Activated CD8-positive, alpha-beta memory T cell treated with anti-CD3 and anti-CD28 coated beads, Interleukin-2, amount 50 U/mL, for 24 hours (primary cell): Measurements from ENCODE around the gene ALX4.

ENCODE experiments used
- DNase-seq: peaks from one replicate; pipeline ENCODE4 v3.0.0-alpha.2; 2020; ENCODE audit errors: extremely low read depth

The ALX4 gene

DNA sequence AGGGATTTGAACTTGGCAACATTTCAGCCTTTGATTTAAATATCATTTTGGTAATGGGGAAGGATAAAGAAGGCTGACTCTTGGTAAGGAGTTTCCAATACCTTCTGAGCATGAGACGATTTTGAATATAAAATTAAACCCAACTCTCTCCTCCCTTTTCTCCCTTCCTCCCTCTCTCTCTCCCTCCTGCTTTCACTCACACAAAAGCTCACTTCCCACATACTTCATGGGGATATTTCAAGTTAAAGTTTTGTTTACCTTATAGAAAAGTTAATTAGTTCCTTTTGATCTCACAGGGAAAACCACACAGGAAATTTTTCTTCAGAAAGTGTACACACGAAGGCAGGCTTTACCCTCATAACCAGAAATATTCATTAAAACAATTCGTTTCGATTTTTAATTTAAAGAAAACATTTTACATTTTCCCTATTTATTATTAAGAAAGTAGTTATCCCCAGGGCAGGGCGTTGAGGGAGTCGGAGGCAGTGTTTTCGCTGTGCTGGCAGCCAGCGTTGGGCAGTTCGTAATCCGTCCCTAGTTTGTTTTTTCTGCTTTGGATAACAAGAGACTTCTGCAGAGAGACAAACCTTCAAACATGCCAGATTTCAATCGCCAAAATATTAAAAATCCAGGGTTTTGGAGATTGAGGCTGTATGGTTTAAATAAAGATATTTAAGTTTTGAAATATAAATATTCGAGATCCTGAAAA, 25.3 kb upstream of the ALX4 start:
- no peak for DNase-seq

DNA sequence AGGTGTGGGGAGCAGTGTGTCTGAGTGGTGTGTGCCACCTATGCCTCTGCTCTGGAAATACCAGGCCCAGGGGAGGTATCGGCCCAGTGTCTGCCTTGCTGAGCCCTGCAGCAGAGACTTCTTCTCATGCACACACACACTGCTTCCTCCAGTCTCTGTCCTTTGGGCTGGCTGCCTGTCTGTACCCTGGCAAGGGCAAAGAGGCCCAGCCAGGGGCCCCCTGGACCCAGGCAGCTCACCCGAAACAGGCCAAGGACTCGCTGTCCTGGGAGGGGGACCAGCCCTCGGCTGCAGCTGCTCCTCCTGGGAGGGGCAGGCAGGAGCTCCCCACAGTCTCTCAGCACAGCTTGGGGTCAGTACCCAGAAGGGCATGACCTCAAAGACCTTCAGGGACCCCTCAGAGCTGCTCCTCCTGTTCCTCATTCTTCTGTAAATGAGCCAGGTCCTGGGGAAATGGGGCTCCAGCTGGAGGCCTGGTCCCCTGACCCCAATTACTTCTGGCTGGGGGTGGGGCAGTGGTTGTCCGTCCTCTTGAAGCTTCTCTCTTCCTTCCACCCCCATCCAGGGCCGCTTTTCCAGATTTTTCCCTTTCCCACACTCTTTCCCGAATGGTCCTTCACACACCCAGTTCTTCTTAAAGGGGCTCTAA, 24.5 kb upstream of the ALX4 start:
- DNase-seq: no peak

DNA sequence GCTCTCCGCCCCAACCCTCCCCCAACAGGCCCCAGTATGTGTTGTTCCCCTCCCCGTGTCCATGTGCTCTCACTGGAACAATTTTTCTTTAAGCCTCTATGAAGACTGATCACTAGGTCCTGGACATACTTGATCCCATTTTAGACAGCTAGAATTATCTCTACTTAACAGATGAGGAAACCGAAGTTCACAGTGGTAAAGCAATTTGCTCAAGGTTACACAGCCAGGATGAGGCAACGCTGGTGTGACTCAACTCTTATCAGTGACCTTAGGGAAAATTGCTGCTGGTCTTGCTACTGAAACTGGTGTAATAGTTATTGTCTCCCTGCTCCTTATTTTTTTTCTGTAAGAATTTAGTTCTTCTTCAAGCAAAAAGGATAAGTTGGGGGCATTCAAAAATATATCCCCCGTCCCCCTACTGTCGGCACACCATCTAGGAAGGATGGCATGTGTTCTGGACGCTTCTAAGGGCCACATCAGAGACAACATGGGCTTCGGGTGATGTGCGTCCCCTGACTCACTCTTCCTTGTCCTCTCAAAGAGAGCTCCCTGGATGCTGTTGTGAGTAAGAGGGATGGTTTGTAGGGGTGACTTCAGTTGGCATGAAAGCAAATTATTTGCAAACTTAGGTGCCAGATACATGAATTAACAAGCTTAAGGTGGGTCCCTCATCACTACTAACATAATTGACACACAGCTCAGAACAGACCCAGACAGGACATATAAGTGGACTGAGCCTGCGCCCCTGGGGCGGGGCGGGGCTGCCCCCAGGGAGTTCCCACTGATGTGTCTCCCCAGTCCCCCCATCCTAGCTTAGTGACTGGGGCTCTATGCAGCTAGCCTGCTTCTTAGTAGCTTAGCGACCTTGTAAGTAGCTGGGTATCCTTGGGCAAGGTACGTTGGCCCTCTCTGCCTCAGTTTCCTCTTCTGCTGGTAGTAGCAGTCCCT, 23.6 kb upstream of the ALX4 start:
- DNase-seq: no peak

DNA sequence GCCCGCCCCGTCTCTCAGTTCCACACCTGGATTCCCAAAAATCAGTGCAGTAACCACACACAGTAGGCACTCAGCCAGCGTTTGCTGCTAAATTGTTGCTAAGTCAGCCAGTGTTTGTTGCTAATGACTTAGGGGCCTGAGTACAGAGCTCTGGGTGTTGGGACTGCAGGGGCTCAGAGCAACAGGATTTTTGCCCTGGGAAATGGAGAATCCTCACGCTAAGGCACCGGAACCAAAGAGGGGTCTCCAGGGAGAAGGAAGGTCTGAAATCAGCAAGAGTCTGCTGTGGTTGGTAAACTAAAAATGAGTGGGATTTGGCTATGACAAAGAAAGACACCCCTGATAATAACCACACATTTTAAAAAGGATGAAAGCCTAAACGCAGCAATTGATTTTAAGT, 22.7 kb upstream of the ALX4 start:
- no peak for DNase-seq

DNA sequence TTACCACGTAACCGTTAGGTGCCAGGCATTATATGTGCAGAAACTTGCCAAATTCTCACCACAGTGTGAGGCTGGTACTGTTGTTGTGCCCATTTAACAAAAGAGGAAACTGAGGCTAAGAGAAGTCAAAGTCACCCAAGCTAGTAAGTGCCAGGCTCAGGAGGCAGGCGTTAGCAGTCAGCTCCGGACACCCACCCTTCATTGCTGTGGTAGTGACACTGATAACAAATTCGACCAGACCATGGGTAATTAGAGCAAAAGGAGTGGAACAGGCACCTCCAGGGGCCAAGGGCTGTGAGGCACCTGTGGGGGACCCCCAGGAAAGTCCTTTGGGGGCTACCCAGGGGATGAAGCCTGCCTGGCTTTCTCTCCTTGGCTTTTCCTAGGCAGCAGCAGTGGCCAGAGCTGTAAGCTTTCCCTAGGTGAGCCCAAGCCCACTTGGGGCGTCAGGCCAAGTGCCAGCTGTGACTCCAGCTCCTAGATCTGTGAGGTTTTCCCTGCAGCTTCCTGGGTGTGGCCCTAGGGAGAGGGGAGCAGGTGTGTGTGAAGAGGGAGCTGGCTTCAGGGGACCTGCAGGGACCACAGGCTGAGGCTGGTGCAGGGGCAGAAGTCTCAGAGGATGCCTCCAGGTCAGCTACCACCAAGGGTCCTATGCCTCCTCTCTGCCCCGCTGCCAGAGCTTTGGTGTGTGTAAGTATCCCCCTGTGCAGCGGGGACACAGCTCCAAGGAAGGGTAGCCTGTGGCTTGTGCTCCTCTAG, 19.7 kb upstream of the ALX4 start:
- DNase-seq: no peak

DNA sequence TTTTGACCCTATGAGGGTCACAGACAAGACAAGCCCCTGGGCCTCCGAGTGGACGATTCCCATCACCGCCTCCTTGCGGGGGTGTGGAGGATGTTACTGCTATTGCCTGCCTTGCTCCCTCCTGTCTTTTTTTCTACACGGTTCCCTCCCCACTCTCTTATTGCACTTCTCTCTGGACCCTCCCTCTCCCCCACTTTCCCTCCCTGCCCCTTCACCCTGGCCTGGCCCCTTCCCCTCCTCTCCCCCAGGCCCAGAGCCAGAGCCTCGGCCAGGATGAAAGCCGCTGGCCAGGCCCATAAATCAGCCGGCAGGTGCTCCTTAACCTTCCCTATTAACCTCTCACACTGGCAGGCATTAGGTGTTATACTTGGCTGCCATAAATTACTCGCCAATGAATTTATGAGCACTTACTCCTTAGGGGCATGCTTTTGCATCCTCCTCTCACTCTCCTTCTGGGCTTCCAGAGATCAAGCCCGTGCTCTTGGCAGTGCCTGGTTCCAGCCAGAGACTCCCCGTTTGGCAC, 18.3 kb upstream of the ALX4 start:
- no peak for DNase-seq

DNA sequence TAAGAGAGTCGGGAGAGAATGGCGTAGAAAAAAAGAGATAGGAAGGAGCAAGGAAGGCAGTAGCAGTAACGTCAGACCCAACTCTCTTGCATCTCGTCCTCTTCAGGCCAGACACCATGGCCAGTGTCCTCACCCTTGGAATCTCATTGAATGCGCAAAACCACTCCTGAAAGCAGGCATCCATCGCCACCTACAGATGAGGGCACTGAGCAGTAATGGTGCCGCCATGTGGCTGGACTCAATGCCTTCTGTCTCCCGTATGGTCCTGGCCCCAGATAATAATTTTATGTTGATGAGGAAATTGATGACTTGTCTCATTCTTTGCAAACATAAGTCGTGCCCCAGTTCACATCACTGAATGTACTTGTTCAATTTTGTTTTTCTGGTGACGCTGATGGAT, 17.8 kb upstream of the ALX4 start:
- DNase-seq: no peak

DNA sequence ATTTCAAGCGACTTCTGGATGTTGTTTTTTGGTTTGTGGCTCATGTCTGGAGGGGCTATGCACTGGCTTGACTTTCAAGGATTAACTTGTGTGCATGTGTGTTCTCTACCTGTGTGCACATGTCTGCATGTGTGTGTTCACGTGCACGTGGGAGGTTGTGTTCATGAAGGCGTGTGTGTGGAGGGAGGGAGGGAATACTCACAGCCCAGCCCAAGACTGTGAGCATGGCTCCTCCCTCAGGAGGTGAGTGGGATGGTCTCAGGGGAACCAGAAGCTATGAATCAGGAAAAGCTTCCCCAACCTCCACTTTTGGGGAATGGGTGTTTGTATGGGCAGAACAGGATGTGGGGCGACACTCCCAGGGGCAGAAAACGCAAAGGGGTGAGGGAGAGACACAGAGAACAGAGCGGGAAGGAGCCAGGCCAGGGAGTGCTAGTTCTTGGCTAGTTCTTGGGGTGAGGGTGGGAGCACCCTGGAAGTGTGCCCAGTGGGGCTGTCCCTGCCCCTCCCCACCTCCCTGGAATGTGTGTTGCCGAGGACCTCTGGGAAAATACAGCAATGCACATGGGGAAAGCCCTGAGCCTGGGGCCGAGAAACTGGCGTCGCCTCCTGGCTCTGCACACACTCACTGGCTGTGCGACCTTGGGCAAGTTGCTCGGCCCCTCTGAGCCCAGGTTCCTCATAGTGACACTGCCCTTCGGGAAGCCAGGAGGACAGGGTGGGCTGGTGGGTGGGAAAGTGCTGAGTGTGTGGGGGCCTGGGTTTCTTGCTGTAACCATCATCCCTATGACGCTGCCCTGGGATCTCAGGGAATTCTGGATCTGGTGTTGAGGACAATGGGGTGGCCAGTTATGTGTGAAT, 16.9 kb upstream of the ALX4 start:
- DNase-seq: no peak

DNA sequence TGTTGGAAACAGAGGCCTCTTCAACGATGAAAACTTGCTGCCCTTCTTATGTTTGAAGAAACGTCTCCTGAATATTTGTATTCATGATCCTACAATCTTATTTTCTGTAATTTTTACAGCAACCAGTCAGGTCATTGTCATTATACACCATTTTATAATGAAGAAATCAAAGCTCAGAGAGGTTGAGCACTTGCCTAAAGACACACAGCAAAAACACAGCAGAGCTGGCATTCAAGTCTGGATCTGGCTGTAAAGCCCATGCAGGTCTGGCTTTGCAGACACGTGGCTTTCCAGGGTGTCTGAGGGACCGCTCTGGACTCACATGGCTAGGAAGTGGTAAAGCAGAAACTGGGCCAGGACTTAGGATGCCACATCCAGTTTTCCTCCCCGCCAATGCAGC, 15.8 kb upstream of the ALX4 start:
- DNase-seq: no peak

DNA sequence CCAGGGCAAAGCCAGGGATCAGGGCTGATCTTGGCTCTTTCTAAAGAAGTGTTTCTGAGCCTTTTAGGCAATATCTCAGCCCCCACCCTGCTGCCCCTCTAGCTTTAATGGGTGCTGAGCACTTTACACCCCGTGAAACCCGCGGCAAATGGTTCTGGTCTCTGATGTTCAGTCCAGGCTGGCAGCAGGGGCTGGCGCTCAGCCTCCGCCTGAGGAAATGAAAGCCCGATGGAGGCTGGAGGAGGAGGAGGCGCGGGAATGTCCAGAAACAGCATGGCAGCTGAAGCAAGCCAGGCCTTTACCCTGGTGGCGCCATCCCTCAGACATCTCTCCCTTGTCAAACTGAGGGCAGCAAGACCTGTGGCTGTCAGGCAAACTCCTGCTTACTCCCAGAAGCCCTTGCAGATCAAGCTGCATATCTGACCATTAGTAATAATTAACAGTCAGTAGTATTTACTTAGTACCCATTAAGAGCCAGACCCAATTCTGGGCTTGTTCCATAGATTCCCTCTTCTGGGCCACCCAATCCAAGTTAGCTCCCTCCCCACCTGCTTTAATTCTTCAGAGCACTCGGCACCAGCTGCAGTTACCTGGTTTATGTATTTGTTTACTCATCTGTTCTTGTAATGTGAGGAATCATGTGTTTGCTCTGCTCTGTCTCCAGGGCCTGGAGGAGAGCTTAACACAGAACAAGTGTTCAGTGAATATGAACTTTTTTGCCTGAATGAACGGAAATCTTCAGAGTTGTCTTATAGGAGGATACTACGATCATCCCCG, 15.0 kb upstream of the ALX4 start:
- DNase-seq: no peak

DNA sequence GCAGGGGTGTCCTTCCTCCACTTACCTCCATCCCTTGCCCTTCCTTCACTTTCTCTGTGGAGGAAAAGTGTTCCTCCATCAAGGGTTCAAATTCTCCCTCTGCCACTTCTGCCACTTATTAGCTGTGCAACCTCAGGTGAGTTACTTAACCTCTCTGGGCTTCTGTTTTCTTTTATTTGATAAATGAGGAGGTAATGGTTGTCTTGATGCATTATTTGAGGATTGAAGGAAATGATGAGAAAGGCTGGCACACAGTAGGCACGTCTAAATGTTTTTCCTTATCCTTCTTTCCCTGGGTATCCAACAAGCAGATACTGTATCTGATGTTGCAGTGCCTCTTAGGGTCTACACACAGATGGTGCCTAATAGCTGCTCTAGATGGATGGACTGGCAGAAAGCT, 14.3 kb upstream of the ALX4 start:
- no peak for DNase-seq

DNA sequence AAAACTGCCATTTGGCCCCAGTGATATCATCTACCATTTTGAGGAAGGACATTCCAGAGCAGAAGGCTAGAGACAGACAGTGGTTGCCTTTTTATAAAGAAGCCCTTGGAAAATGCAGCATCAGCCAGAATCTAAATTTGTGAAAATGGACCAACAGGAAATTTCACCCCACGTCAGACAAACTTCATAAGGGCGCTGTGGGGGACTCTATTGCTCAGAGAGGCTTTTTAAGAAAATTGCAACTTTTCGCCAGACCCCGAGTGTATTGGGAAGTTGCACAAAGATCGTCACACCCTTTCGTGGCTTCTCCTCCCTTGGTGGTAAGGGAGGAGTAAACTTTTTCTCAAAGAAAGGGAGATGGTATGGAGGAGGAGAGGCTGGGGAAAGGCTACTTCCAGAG, 12.3 kb upstream of the ALX4 start:
- no peak for DNase-seq

DNA sequence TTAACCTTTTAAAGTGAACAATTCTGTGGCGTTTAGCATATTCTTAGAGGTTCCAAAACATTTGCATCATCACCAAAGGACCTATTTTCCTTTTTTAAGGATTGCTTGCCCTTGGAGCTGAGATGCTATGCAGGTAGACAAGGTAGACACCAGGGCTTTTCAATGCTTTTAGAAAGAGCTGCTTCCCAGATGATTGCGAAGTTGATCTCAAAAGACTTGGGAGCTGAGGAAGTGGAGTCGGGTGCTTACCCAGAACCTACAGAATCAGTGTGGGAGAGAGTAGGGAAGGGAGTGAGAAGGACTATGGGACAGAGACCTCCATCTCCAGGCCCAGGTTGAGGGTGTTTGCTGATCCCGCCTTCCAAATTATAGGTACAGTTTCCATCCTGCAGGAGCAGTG, 11.1 kb upstream of the ALX4 start:
- no peak for DNase-seq

DNA sequence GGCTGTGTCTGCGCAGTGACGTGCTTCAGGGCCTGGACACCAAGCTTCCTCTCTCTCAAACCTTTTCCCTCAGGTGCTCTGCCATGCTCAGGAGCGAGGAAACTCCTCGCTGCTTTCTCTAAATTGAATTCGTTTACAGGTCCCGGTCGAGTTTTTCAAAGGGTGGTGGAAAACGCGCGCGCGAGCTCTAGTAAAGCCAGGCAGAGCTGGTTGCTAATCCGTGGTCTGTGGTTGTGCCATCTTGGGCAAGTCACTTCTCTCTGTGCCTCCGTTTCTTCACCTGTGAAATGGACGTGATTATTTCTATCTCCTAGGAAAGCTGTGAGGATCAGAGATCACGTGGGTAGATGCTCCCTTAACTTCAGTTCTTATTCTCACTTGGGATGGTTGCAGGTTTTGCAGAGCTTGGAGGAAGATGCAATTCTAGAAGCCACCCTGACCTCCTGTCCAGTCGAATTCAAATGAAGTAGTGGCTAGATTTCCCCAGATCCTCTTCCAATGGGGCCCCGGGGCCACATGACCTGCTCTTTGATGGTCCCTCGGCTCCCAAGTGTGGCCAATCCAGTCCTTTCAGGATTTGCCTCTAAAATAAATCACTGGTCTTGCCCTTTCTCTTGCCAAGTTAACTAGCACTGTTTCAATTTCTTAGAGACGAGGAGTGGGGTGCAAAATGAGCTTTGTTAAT, 10.5 kb upstream of the ALX4 start:
- DNase-seq: no peak

DNA sequence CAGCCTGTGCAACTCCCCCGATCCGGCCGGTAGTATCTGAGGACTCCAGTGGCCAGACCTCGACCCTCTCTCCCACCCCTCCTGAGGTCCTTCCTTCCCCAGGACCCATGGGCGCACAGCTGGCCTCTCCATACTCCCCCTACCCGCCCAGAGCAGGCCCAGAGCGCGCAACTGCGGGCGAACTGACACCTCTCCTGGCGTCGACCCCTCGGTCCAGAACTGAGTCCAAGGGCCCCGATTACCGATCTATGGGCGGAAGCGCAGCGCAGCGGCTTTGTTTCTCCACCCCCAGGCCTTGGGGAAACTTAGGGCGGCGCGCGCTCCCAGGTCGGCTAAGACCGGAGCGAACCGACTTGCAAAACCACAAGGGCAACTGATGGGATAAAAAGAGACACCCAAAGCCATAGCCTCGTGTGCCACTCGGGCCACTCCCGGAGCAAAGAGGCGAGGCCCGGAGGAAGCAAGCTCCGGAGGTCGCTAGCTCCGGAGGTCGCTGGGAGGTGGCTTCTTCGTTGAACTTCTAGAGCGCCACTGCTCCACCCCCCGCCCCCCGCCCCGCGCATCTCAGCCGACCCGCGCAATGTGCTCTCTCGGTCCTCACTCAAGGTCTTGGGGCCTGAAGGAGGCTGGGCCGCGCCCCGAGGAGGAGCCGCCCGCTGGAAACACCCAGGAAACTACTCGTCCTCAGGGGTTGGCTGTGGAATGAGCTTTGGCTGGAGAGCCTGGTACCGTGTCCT, 9.8 kb upstream of the ALX4 start:
- no peak for DNase-seq

DNA sequence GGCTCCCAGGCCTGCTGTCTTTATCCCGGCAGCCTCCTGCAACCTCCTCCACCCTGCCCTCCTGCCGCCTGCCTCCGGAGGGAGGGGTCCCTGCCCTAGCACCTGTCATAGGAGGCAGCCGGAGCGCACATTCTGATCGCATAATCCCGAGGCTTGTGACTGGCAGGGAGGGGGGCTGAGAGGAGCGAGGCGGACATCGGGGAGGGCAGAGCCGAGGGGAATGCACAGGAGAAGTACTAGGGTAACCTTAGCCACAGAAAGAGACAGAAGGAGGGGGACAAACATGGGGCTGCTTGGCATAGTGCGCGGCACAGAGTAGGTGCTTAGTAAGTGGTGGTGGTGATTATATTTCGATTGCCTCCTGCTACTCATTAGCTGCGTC, 9.2 kb upstream of the ALX4 start:
- DNase-seq: no peak

DNA sequence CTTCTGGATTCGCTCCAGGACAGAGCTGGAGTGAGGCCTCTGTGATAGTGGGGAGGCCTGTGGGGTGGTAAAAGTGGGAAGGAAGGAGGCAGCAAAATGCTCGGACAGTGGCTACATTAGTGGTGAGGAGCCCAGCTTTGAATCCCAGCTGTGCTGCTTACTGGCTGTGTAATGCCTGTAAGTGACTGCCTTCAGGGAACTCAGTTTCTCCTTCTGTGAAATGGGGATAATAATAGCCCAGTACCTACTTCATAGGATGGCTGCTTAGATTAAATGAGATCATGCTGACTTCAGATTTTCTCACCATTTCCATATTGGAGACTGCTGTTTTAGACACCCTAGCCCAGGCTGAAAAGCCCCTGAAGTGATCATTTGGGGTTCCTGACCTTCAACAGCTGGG, 8.4 kb upstream of the ALX4 start:
- DNase-seq: no peak

DNA sequence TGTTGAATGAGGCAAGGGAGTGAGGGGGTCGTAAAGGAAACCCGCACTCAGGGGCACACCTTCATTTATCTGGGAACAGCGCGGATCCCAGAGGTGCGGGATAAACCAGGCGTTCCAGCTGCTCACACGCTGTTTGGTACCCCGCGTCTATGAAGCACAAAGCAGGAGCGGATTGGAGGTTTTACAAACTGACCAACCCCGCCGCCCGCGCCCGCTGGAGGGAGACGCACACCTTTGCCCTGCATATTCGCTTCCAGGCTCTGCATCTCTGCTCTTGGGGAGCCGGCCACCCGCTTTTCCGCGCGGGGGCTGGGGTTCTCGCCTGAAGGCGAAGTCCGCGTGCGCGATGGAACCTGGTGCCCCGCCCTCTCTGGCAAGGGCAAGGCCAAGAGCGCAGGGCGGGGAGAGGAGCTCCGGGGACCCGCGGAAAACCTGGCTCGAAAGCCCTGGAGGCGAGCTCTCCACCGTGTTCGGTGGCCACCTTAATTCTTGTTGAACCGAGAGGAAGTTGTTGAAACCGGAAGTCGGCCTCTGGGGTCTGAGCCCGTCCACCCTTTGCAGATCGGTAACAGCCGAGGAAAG, 6.8 kb upstream of the ALX4 start:
- DNase-seq: no peak
